HCT116 (cell line): ENCODE measurements around the gene COA1.

Experiments used
- CTCF ChIP-seq, 3 experiments: fragments of 200-600 bp in 1 of 3; sonication (generic) in 1 of 3; IDR thresholded peaks in 2 of 3; conservative IDR thresholded peaks in 1 of 3; 2 replicates each; pipeline ENCODE4 v1.5.1; 2012 to 2017; ENCODE audit warnings: low read depth in 2 of 3, low read length in 2 of 3, antibody characterized with exemption in 1 of 3, borderline replicate concordance in 1 of 3, control low read depth in 1 of 3, mild to moderate bottlenecking in 1 of 3, mixed read lengths in 1 of 3, mixed run types in 1 of 3, moderate library complexity in 1 of 3; ENCODE audit not compliant: insufficient read depth in 1 of 3
- EZH2phosphoT487 ChIP-seq: fragments of 200-600 bp; IDR thresholded peaks from 2 replicates; pipeline ENCODE4 v1.6.1; 2018; ENCODE audit warnings: antibody characterized with exemption, borderline replicate concordance
- JUND ChIP-seq: IDR thresholded peaks from 2 replicates; pipeline ENCODE4 v1.6.1; 2012
- POLR2A ChIP-seq: IDR thresholded peaks from 2 replicates; pipeline ENCODE4 v1.7.0; 2011; ENCODE audit warnings: borderline replicate concordance; ENCODE audit not compliant: insufficient read depth, insufficient read length; ENCODE audit errors: extremely low read depth
- YY1 ChIP-seq: IDR thresholded peaks from 2 replicates; pipeline ENCODE4 v1.6.1; 2011; ENCODE audit warnings: low read length, low read depth, moderate library complexity, mild to moderate bottlenecking; ENCODE audit not compliant: insufficient replicate concordance; ENCODE audit errors: extremely low read depth
- ZBTB33 ChIP-seq: IDR thresholded peaks from 2 replicates; pipeline ENCODE4 v1.6.1; 2011; ENCODE audit warnings: mild to moderate bottlenecking, low read length, moderate library complexity; ENCODE audit not compliant: insufficient replicate concordance; ENCODE audit errors: extremely low read depth
- TF ChIP-seq, protein P1 (sequence below): IDR thresholded peaks from 2 replicates; pipeline ENCODE4 v1.6.1; 2012; ENCODE audit warnings: low read depth

DNA sequence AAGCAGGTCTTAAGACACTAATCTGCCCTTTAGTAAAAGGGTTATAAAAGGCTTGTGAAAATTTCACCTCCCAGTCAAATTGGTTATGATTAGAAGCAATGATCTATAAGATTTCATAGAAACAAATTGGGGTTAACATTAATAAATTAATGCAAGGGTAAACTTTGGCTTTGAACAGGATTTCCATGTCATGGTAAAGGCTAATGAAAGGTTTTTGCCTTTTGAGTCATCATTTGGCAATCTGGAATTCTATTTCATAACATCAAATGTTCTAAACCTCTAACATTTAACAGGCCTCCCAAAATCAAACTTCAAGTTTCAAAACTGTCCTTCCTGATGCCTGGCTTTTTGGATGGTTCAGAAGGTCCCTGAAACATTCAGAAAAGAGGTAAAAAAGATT, 62.4 kb downstream of the COA1 start:
- TF ChIP-seq POLR2A (no peak), CTCF (IDR thresholded peaks at IDR 0.05 in 2 of 3, conservative IDR thresholded peaks at IDR 0.05 in 1 of 3; ENCODE audit: borderline replicate concordance in 1 of 3, insufficient read depth in 1 of 3, low read depth in 2 of 3, low read length in 2 of 3) (no peak), EZH2phosphoT487 (no peak), YY1 (no peak), JUND (no peak), ZBTB33 (no peak)
- TF ChIP-seq, protein P1, sequence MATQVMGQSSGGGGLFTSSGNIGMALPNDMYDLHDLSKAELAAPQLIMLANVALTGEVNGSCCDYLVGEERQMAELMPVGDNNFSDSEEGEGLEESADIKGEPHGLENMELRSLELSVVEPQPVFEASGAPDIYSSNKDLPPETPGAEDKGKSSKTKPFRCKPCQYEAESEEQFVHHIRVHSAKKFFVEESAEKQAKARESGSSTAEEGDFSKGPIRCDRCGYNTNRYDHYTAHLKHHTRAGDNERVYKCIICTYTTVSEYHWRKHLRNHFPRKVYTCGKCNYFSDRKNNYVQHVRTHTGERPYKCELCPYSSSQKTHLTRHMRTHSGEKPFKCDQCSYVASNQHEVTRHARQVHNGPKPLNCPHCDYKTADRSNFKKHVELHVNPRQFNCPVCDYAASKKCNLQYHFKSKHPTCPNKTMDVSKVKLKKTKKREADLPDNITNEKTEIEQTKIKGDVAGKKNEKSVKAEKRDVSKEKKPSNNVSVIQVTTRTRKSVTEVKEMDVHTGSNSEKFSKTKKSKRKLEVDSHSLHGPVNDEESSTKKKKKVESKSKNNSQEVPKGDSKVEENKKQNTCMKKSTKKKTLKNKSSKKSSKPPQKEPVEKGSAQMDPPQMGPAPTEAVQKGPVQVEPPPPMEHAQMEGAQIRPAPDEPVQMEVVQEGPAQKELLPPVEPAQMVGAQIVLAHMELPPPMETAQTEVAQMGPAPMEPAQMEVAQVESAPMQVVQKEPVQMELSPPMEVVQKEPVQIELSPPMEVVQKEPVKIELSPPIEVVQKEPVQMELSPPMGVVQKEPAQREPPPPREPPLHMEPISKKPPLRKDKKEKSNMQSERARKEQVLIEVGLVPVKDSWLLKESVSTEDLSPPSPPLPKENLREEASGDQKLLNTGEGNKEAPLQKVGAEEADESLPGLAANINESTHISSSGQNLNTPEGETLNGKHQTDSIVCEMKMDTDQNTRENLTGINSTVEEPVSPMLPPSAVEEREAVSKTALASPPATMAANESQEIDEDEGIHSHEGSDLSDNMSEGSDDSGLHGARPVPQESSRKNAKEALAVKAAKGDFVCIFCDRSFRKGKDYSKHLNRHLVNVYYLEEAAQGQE: no peak
